ENCODE data around the gene IRGQ. TPM values are rescaled to one million over a fixed set of nuclear protein-coding genes. Genes with fewer than 3 reads are reported as not detected.

IRGQ gene
- total and polyA plus RNA-seq, 2 donors (not counting 3 experiments of a cell fraction or from before 2014, with no cell fraction given): 15.8 to 33.2 TPM

DNA sequence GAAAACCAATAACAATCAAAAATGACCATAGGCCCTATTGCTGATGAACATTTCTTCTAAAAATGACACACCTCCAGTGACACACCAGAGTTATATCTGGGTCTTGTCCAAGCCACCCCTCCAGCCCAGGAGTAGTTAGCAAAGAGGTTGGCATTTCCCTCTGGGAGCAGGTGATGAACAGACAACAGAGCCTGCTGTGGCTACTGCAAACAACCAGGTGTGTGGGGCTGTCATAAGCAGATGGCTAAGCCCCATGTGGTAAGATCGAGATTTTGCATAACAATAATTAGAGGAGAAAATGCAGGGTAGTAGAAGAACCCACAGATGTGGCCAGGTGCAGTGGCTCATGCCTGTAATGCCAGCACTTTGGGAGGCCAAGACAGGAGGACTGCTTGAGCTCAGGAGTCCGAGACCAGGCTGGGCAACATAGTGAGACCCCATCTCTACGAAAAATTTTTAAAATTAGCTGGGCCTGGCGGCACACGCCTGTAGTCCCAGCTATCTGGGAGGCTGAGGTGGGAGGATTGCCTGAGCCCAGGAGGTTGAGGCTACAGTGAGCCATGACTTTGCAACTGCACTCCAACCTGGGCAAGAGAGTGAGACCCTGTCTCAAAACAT lies 25.7 kb downstream of the IRGQ start:
- no peaks in the 10 kb centered on the region for H3K27me3 ChIP-seq (ENCODE audit: control insufficient read depth in 2 of 2, insufficient read depth in 2 of 2, low read length in 2 of 2)
- H3K36me3 ChIP-seq (ENCODE audit: control insufficient read depth in 2 of 2, extremely low read depth in 1 of 2, insufficient read depth in 2 of 2, low read length in 2 of 2): no peaks in the 10 kb centered on the region
- ChIA-PET CTCF (interaction anchor here (0.6 to 1.9 kb wide), 3 partner anchors 24 to 39 kb away, joined by 3 to 6 read pairs (median 4); no protein-coding TSS in a partner anchor), POLR2A (interaction anchor here (0.6 kb wide), 1 partner anchor 15 kb away, joined by 3 read pairs; no protein-coding TSS in a partner anchor)
- H3K27ac ChIP-seq (ENCODE audit: insufficient read depth, low read depth, low read length): no peak overlapping the region
- H3K4me3 ChIP-seq (replicated peaks in 1 of 3; ENCODE audit: insufficient read depth in 1 of 3, low read depth in 1 of 3, low read length in 3 of 3): no peak overlapping the region
- dilution Hi-C loops (cut with MboI; ENCODE audit: extremely low pct_ligation_motif_present, low sequenced_read_pairs): no loop called here
- no peak for DNase-seq (ENCODE audit: low read depth, low spot score)
- no peak for TF ChIP-seq MYC (IDR thresholded peaks at IDR 0.05; ENCODE audit: low read depth, low read length)
- TF ChIP-seq JUN (IDR thresholded peaks at IDR 0.05; ENCODE audit: borderline replicate concordance, insufficient read depth, insufficient read length, low read depth): no peak
- no peak for TF ChIP-seq POLR2AphosphoS5 (IDR thresholded peaks at IDR 0.05; ENCODE audit: insufficient read depth, low read depth, low read length)
- no peak for TF ChIP-seq GATA2 (IDR thresholded peaks at IDR 0.05; ENCODE audit: insufficient read depth, insufficient read length, low read depth, low read length)
- no peak for TF ChIP-seq FOS (IDR thresholded peaks at IDR 0.05; ENCODE audit: borderline replicate concordance, insufficient read depth, low read length)
- no peak for TF ChIP-seq POLR2A (IDR thresholded peaks at IDR 0.05; ENCODE audit: low read depth, low read length)
- TF ChIP-seq CTCF (IDR thresholded peaks at IDR 0.05; ENCODE audit: extremely low read depth in 1 of 2, insufficient read depth in 1 of 2, low read depth in 1 of 2, low read length in 2 of 2): no peak
- TF ChIP-seq EZH2 (IDR thresholded peaks at IDR 0.05; ENCODE audit: borderline replicate concordance, low read depth, low read length, severe bottlenecking): no peak
- TF ChIP-seq, protein P1, sequence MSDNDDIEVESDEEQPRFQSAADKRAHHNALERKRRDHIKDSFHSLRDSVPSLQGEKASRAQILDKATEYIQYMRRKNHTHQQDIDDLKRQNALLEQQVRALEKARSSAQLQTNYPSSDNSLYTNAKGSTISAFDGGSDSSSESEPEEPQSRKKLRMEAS (IDR thresholded peaks at IDR 0.05; ENCODE audit: insufficient read depth, insufficient read length): no peak
- no peaks in the 10 kb centered on the region for H3K9me1 ChIP-seq (replicated peaks; ENCODE audit: control insufficient read depth, extremely low read depth, insufficient read depth, low read length)
- BruUV-seq (replicated peaks): no TSS peak
- H3K79me2 ChIP-seq (ENCODE audit: control insufficient read depth, insufficient read depth, low read length): no peaks in the 10 kb centered on the region
- H4K20me1 ChIP-seq (replicated peaks; ENCODE audit: control insufficient read depth, extremely low read depth, insufficient read depth, low read length): no peaks in the 10 kb centered on the region
- intact Hi-C loops (cut with micrococcal nuclease): no loop called here
- H3K9ac ChIP-seq (replicated peaks; ENCODE audit: extremely low read depth, insufficient read depth, low read length): no peak overlapping the region
- H3K9me3 ChIP-seq (replicated peaks; ENCODE audit: control insufficient read depth, insufficient read depth, low read length): no peaks in the 10 kb centered on the region
- peaks cover 7% of the 10 kb centered on the region for H3K4me1 ChIP-seq (ENCODE audit: control insufficient read depth, extremely low read depth, insufficient read depth, low read length)
- H3K4me2 ChIP-seq (ENCODE audit: insufficient read depth, low read length): no peak overlapping the region
- no peak for FAIRE-seq
- H2AFZ ChIP-seq (ENCODE audit: low read depth, low read length): no peak overlapping the region
